Tibial artery (tissue), 4 donors: ENCODE data around the gene TRNAU1AP.
A peak's percentile ranks its signal among the peaks of the same experiment; 100 is the strongest.

Experiments used
- DNase-seq, 2 donors: peaks; one replicate each; pipeline ENCODE4 v3.0.0-alpha.2; 2019
- H3K27ac ChIP-seq, 2 donors: fragments of 200-600 bp; sonication (generic) in 1 of 2; 1 replicate in 1 of 2; 2 replicates in 1 of 2; pipeline ENCODE4 v1.5.1; 2018 to 2019; ENCODE audit warnings: mild to moderate bottlenecking in 1 of 2
- H3K27me3 ChIP-seq, 2 donors: fragments of 200-600 bp; sonication (generic) in 1 of 2; one replicate each; pipeline versions ENCODE4 v1.5.1 to v1.6.0; 2016 to 2019
- H3K36me3 ChIP-seq, 3 donors: fragments of 200-600 bp; sonication (generic) in 2 of 3; one replicate each; pipeline ENCODE4 v1.5.1; 2016 to 2019; ENCODE audit warnings: mild to moderate bottlenecking in 2 of 3
- H3K4me1 ChIP-seq, 4 donors: fragments of 200-600 bp; sonication (generic) in 2 of 4; 1 replicate in 3 of 4; 2 replicates in 1 of 4; pipeline ENCODE4 v1.5.1; 2016 to 2019
- H3K4me3 ChIP-seq, 2 donors: fragments of 200-600 bp; sonication (generic) in 1 of 2; 1 replicate in 1 of 2; 2 replicates in 1 of 2; pipeline ENCODE4 v1.5.1; 2018 to 2019; ENCODE audit warnings: mild to moderate bottlenecking in 2 of 2
- H3K9me3 ChIP-seq, 3 donors: fragments of 200-600 bp; sonication (generic) in 1 of 3; one replicate each; pipeline ENCODE4 v1.5.1; 2016 to 2019
- CTCF ChIP-seq, 2 experiments: fragments of 200-600 bp in 1 of 2; fragments of 450-650 bp in 1 of 2; IDR thresholded peaks; one replicate each; pipeline ENCODE4 v1.5.1; 2017 to 2019; ENCODE audit warnings: antibody characterized with exemption in 2 of 2, mild to moderate bottlenecking in 1 of 2, moderate library complexity in 1 of 2
- intact Hi-C: fragments of 100-400 bp; cut with DNase I; formaldehyde crosslinking; loops from one replicate; pipeline ENCODE4 v1.15.0; 2023; ENCODE audit warnings: low total_unique reads

Gene TRNAU1AP

GRCh38 chr1:28507646-28508434 is 45.0 kb upstream of the TRNAU1AP start:
- no peak for DNase-seq
- intact Hi-C loops, result loop anchor here (10.0 kb wide), 1 partner anchor 253 kb away; the partner anchor contains the start of gene SESN2
- peak overlapping the region; percentile 70 to 75 for H3K4me3 ChIP-seq
- H3K9me3 ChIP-seq, result no peaks in the 10 kb centered on the region
- TF ChIP-seq CTCF (IDR thresholded peaks at IDR 0.05), result no peak
- peaks cover 40 to 49% (median 47%) of the 10 kb centered on the region in 3 donors for H3K36me3 ChIP-seq
- H3K27ac ChIP-seq, result peak overlapping the region; percentile 79 to 92
- peaks cover 0 to 56% (median 39%) of the 10 kb centered on the region in 4 donors for H3K4me1 ChIP-seq
- H3K27me3 ChIP-seq, result no peaks in the 10 kb centered on the region

- no peak for DNase-seq
- Histone ChIP-seq H3K4me3 (peak overlapping the region; percentile 70 to 75), H3K27me3 (no peaks in the 10 kb centered on the region), H3K36me3 (peaks cover 44 to 55% (median 53%) of the 10 kb centered on the region in 3 donors), H3K9me3 (no peaks in the 10 kb centered on the region), H3K4me1 (peaks cover 0 to 57% (median 39%) of the 10 kb centered on the region in 4 donors), H3K27ac (peak overlapping the region in 1 of 2 donors; percentile 79)
- no peak for TF ChIP-seq CTCF (IDR thresholded peaks at IDR 0.05)
- intact Hi-C loops, result loop anchor here (10.0 kb wide), 1 partner anchor 254 kb away; the partner anchor contains the start of gene SESN2
Measured at GRCh38 chr1:28508435-28508754, 44.5 kb upstream of the TRNAU1AP start.

- H3K9me3 ChIP-seq, result no peaks in the 10 kb centered on the region
- peaks cover 54 to 67% (median 66%) of the 10 kb centered on the region in 3 donors for H3K36me3 ChIP-seq
- H3K27ac ChIP-seq, result no peak overlapping the region
- no peak for TF ChIP-seq CTCF (IDR thresholded peaks at IDR 0.05)
- H3K27me3 ChIP-seq, result no peaks in the 10 kb centered on the region
- no peak for DNase-seq
- peaks cover 0 to 59% (median 39%) of the 10 kb centered on the region in 4 donors for H3K4me1 ChIP-seq
- intact Hi-C loops, result loop anchor here (10.0 kb wide), 1 partner anchor 255 kb away; the partner anchor contains the start of gene SESN2
- H3K4me3 ChIP-seq, result no peak overlapping the region
Measured at GRCh38 chr1:28509705-28510272, 43.1 kb upstream of the TRNAU1AP start.

GRCh38 chr1:28510273-28510969 is 42.5 kb upstream of the TRNAU1AP start:
- Histone ChIP-seq H3K9me3 (no peaks in the 10 kb centered on the region), H3K36me3 (peaks cover 54 to 73% (median 73%) of the 10 kb centered on the region in 3 donors), H3K27me3 (no peaks in the 10 kb centered on the region), H3K4me1 (peaks cover 0 to 59% (median 39%) of the 10 kb centered on the region in 4 donors), H3K27ac (no peak overlapping the region), H3K4me3 (no peak overlapping the region)
- no peak for TF ChIP-seq CTCF (IDR thresholded peaks at IDR 0.05)
- intact Hi-C loops, result no loop called here
- no peak for DNase-seq

- intact Hi-C loops, result no loop called here
- H3K4me3 ChIP-seq, result no peak overlapping the region
- H3K9me3 ChIP-seq, result no peaks in the 10 kb centered on the region
- no peak for TF ChIP-seq CTCF (IDR thresholded peaks at IDR 0.05)
- no peak for DNase-seq
- no peaks in the 10 kb centered on the region for H3K27me3 ChIP-seq
- peaks cover 54 to 78% (median 76%) of the 10 kb centered on the region in 3 donors for H3K36me3 ChIP-seq
- peaks cover 0 to 59% (median 39%) of the 10 kb centered on the region in 4 donors for H3K4me1 ChIP-seq
- no peak overlapping the region for H3K27ac ChIP-seq
Measured at GRCh38 chr1:28510970-28511440, 41.9 kb upstream of the TRNAU1AP start.
